Astrocyte (in vitro differentiated cells and primary cell): ENCODE data around the gene PIGR. TPM values are rescaled to one million over a fixed set of nuclear protein-coding genes. Genes with fewer than 3 reads are reported as not detected.
A peak's percentile ranks its signal among the peaks of the same experiment; 100 is the strongest.

Experiments used
- DNase-seq: peaks from one replicate; pipeline ENCODE4 v3.0.0-alpha.2; 2010; ENCODE audit warnings: low read depth
- FAIRE-seq: peaks from 2 replicates; lab custom pipeline; 2011; peaks lifted over from hg19 to GRCh38; lab: Jason Lieb, UNC
- H2AFZ ChIP-seq: 2 replicates; pipeline ENCODE4 v1.6.0; 2012; ENCODE audit warnings: low read depth, low read length, inconsistent platforms
- H3K27ac ChIP-seq: 2 replicates; pipeline ENCODE4 v1.5.1; 2011; ENCODE audit warnings: low read depth, low read length, inconsistent platforms
- H3K27me3 ChIP-seq: 2 replicates; pipeline ENCODE4 v1.6.0; 2011; ENCODE audit warnings: low read length, inconsistent platforms; ENCODE audit not compliant: insufficient read depth
- H3K36me3 ChIP-seq: 2 replicates; pipeline ENCODE4 v1.5.1; 2011; ENCODE audit warnings: low read length, inconsistent platforms; ENCODE audit not compliant: insufficient read depth
- H3K4me1 ChIP-seq: 2 replicates; pipeline ENCODE4 v1.5.1; 2011; ENCODE audit warnings: low read length, inconsistent platforms; ENCODE audit not compliant: insufficient read depth
- H3K4me2 ChIP-seq: 2 replicates; pipeline ENCODE4 v1.6.0; 2012; ENCODE audit warnings: low read length, inconsistent platforms
- H3K4me3 ChIP-seq: 2 replicates; pipeline ENCODE4 v1.5.1; 2011; ENCODE audit warnings: low read depth, mild to moderate bottlenecking, low read length, inconsistent platforms; ENCODE audit not compliant: insufficient read depth
- H3K79me2 ChIP-seq: 2 replicates; pipeline ENCODE4 v1.6.0; 2012; ENCODE audit warnings: mild to moderate bottlenecking, low read length, inconsistent platforms; ENCODE audit not compliant: insufficient read depth
- H3K9ac ChIP-seq: 2 replicates; pipeline ENCODE4 v1.6.0; 2012; ENCODE audit warnings: mild to moderate bottlenecking, low read length, inconsistent platforms
- H3K9me3 ChIP-seq: 2 replicates; pipeline ENCODE4 v1.5.1; 2012; ENCODE audit warnings: low read depth, mild to moderate bottlenecking, low read length, inconsistent platforms; ENCODE audit not compliant: insufficient read depth
- H4K20me1 ChIP-seq: 2 replicates; pipeline ENCODE4 v1.6.0; 2012; ENCODE audit warnings: low read length, inconsistent platforms; ENCODE audit not compliant: insufficient read depth
- H3K27ac Mint-ChIP-seq: one replicate; pipeline ENCODE4 v1.8.0; 2021; ENCODE audit warnings: mild to moderate bottlenecking, mixed read lengths; ENCODE audit not compliant: unreplicated experiment
- H3K27me3 Mint-ChIP-seq: one replicate; pipeline ENCODE4 v1.8.0; 2021; ENCODE audit warnings: low read depth, mixed read lengths; ENCODE audit not compliant: unreplicated experiment
- H3K36me3 Mint-ChIP-seq: one replicate; pipeline ENCODE4 v1.8.0; 2021; ENCODE audit warnings: low read depth, mixed read lengths; ENCODE audit not compliant: unreplicated experiment
- H3K4me1 Mint-ChIP-seq: one replicate; pipeline ENCODE4 v1.8.0; 2021; ENCODE audit warnings: low read depth, mixed read lengths; ENCODE audit not compliant: unreplicated experiment
- H3K4me3 Mint-ChIP-seq: one replicate; pipeline ENCODE4 v1.8.0; 2021; ENCODE audit warnings: mild to moderate bottlenecking, moderate library complexity, mixed read lengths; ENCODE audit not compliant: unreplicated experiment
- H3K9me3 Mint-ChIP-seq: one replicate; pipeline ENCODE4 v1.8.0; 2021; ENCODE audit warnings: mild to moderate bottlenecking, mixed read lengths; ENCODE audit not compliant: unreplicated experiment
- CTCF ChIP-seq: IDR thresholded peaks from 2 replicates; pipeline ENCODE4 v1.5.1; 2011; ENCODE audit warnings: low read depth, mild to moderate bottlenecking, inconsistent platforms, low read length, moderate library complexity; ENCODE audit not compliant: insufficient read depth
- EZH2 ChIP-seq: IDR thresholded peaks from 2 replicates; pipeline ENCODE4 v1.6.1; 2012; ENCODE audit warnings: mild to moderate bottlenecking, low read length, inconsistent platforms; ENCODE audit not compliant: insufficient read depth
- total RNA-seq: library from RNA; stranded (reverse); gene quantifications from 2 replicates; pipeline ENCODE4 v1.2.1, GENCODE V29; 2021

PIGR gene
- total RNA-seq, 1 donor from 2014 or later, result not detected

DNA sequence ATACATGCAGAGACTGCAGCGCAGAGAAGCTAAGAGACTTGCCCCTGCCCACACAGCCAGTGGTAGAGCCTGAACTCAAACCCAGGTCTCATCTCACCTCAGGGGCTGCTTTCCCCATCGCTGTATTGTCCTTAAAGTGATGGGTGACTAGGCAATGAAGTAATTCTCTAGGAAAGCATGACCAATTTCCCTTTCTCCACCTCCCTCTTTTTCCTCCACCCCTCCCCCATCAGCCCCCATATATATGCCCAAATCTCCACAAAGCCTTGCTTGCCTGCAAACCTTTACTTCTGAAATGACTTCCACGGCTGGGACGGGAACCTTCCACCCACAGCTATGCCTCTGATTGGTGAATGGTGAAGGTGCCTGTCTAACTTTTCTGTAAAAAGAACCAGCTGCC is 49.1 kb downstream of the PIGR start, which contains the start of gene IL24:
Gene IL24, plus strand, starts transcription at position 269 of the 400 bp plus-strand sequence. CDS start 390 bp downstream, outside the sequence.
- H3K9ac ChIP-seq, result peak within 1 kb of the TSS; percentile 54
- Mint-ChIP-seq H3K36me3 (no peaks in the 10 kb centered on the region), H3K9me3 (no peaks in the 10 kb centered on the region), H3K4me1 (peaks cover 24% of the 10 kb centered on the region), H3K4me3 (no peak within 1 kb of the TSS), H3K27ac (peak within 1 kb of the TSS; percentile 12), H3K27me3 (peaks cover 17% of the 10 kb centered on the region)
- no peaks in the 10 kb centered on the region for H3K36me3 ChIP-seq
- no peak within 1 kb of the TSS for H3K4me3 ChIP-seq
- H3K79me2 ChIP-seq, result no peaks in the 10 kb centered on the region
- no peaks in the 10 kb centered on the region for H3K27me3 ChIP-seq
- H3K4me1 ChIP-seq, result peaks cover 13% of the 10 kb centered on the region
- no peak for TF ChIP-seq CTCF
- no peak for TF ChIP-seq EZH2
- no peaks in the 10 kb centered on the region for H3K9me3 ChIP-seq
- peak within 1 kb of the TSS; percentile 7 for H3K27ac ChIP-seq
- DNase-seq (no peak), FAIRE-seq (no peak)
- H3K4me2 ChIP-seq, result peak within 1 kb of the TSS; percentile 80
- no peaks in the 10 kb centered on the region for H4K20me1 ChIP-seq
- peak within 1 kb of the TSS; percentile 77 for H2AFZ ChIP-seq

DNA sequence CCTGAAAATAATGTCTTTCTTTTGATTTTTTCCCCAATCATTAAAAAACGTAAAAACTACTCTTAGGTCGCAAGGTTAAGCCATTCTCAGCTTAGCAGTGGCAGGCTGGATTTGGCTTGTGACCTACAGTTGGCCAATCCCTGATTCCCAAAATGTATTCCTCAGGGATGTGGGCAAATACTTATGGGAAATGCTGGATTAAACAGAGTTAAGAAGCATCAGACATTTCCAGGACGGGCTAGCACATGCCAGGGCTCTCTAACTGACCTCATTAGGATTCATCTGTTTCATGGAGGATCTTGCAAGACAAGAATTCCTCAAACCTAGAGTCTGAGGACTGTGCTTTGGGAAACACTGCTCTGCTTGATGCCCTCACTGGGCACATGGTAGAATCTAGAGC is 50.0 kb downstream of the PIGR start:
- no peak overlapping the region for H3K27ac Mint-ChIP-seq
- no peak overlapping the region for H2AFZ ChIP-seq

More for the DNA sequence above, 50.0 kb downstream of the PIGR start:
- Mint-ChIP-seq H3K36me3 (no peaks in the 10 kb centered on the region), H3K9me3 (no peaks in the 10 kb centered on the region), H3K4me3 (no peak overlapping the region), H3K27me3 (peaks cover 12% of the 10 kb centered on the region), H3K4me1 (peaks cover 24% of the 10 kb centered on the region)
- DNase-seq (no peak), FAIRE-seq (no peak)
- H3K4me2 ChIP-seq, result no peak overlapping the region
- H3K27ac ChIP-seq, result no peak overlapping the region
- H3K4me3 ChIP-seq, result no peak overlapping the region
- H4K20me1 ChIP-seq, result no peaks in the 10 kb centered on the region
- H3K79me2 ChIP-seq, result no peaks in the 10 kb centered on the region
- H3K4me1 ChIP-seq, result peaks cover 13% of the 10 kb centered on the region
- H3K9ac ChIP-seq, result no peak overlapping the region
- no peaks in the 10 kb centered on the region for H3K9me3 ChIP-seq
- TF ChIP-seq CTCF (no peak), EZH2 (no peak)
- no peaks in the 10 kb centered on the region for H3K36me3 ChIP-seq
- no peaks in the 10 kb centered on the region for H3K27me3 ChIP-seq
